ENCODE data around the gene SLCO2A1.

DNA sequence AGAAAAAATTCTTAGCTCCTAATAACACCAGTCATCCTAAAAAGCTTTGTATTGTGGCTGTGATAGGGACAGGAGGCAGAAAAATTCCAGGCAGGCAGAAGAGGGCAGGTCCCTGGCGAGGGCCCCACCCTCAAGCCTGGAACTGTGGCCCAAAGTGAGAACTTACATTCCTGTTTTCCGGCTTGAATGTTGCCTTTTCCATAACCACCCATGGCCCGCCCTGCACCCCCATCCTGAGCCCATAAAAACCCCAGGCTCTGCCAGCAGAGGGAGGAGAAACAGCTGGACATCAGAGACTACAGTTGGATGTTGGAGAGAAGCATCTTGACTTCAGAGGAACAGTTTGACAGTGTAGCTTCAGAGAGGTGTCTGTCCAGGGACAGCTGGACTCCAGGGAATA lies 37.3 kb downstream of the SLCO2A1 start:
- TF ChIP-seq POLR2A (IDR thresholded peaks at IDR 0.05) = no peak
- no peak for TF ChIP-seq CTCF (IDR thresholded peaks at IDR 0.05)
- no peak for TF ChIP-seq POLR2AphosphoS5 (IDR thresholded peaks at IDR 0.05)

All from gastroesophageal sphincter (tissue), 3 donors.